Amniotic stem cell (primary cell): ENCODE results near the gene NR5A1.

Experiments
- DNase-seq: peaks from one replicate; lab custom pipeline; 2025; lab: John Stamatoyannopoulos, UW

NR5A1 gene

DNA sequence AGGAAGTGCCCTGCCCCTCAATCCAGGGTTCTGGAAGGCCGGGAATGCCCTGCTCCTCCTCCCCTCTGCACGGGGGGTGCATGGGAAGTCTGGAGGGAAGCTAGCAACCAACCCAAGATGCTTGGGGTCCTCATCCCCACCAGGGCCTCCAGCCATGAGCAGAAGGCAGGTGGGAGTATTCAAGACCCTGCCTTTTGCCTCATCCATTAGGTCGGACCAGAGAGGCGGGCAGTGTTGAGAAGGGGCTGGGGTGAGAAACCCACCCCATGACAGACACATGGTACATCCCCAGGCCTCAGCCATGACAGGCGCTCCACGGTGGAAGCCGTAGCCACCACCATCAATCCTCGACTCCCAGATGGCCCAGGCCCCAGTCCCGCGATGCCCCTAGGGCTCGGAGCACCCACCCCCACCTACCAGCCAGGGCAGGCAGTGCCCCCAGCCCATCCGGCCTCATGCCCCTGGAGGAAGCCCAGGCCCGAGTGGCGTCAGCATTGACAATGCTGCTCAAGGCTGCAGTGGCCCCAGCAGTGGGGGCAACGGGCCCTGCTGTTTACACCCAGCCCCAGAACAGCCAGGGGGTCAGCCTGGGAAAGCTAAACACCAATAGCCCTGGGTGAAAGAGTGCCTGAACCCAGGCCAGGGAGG, 8.6 kb downstream of the NR5A1 start:
- no peak for DNase-seq

DNA sequence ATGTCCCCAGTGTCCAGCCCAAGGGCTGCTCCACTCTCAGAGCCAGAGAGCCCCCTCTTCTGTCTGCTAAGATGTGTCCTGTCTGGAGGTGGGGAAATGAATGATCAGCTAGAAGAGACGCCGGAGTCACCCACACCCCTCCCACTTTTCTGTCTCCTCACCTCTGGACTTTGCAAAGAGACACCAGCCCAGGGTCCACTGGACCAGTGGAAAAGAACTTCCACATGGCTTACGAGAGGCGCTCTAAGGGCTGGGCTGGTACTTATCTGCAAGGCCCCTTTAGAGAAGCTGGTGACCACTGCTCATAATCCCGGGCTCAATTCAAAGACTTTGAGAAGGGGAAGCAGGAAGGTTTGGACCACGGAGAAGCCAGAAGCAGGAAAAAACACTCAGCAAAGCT, 9.2 kb downstream of the NR5A1 start:
- no peak for DNase-seq

DNA sequence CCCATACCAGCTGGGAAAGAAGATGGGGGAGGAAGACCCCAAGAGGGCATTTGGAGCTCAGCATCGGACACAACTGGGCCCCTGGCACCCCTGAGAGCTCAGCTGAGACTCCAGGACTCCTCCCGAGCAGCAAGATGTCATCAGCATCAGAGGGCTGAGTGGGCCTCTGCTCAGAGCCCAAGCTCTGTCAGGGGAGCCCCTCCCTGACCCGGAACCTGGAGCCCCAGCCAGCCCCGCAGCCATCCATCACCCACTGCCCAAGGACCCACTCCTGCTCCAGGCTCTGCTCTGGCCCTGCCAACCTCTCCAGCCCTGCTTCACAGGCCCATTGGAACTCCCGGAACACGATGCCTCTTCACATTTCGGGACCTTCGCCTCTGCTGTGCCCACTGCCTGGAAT, 9.8 kb downstream of the NR5A1 start:
- DNase-seq = no peak

DNA sequence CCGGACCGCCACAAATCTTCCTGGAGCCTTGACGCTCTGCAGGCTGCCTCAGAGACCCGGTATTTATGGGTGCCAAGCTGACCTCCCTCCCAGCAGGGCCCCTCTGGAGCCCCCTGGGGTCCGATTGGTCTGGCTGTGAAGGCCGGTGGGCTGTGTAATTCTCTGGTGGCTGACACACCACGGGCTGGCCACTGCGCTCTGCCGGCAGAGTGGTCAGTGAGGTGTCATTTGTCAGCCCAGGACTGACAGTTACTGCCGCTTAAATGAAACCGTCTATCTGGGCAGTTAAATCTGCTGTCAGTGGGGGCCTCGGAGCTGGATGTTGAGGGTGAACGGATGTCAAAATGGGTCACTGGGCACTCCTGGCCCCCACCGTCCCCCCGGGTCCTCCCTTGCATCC, 10.7 kb downstream of the NR5A1 start:
- no peak for DNase-seq

DNA sequence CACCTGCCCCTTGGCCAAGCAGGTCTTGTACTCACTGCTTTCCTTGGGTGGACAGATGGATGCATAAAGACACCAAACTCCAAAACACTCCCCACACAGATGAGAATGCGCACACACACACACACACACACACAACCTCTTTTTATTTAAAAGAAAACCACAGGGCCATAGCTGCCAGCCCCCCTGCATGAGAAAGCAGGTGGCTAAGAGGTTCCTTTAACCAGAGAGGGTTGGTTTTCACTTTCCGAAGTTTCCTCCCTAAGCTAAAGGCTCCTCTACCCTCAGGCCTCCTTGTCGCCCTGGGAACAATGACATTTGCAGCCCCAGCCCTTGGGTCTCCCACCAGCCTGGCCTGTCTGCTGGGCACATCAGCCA, 11.1 kb downstream of the NR5A1 start:
- no peak for DNase-seq

DNA sequence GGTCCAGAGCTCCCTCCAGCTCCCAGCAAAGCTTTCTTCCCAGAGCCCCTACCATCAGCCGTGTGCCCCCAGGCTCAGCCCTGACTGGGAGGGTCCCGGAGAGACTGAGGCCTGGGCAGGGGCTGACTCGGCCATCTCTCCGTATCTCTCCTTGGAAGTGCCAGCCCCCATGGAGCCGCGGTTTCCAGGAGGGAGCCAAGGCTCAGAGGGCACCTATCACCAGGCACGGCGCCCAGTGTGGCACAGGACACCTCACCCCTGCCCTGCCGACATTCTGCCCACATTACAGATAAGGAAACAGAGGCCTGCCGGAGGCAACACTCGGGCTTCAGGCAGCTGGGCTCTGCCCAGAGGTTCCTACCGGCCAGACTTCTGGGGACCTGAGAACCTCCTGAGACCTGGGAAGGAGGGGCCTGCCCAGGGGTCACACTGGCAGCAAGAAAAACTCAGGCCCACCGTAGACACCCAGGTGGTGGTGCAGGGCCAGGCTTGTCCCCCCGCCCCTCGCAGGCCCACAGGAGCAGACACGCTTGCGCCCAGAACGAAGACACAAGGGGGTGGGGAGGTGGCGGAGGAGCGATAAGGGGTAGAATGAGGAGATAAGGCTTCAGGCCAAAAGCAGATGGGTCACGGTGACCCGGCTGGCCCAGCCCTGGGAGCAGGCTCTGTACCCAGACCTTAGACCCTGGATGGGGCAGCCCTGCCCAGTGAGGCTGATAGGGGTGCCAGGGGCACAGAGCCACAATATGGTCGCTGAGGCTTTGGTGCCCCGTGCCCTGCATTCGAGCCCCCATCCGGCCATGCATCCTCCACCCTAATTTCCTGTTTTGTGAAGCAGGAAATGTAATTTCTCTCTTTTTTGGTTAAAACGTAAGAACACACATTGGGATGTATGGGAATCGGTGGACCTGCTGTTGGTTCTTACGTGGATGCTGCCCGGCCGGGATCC, 11.8 kb downstream of the NR5A1 start:
- DNase-seq = no peak

DNA sequence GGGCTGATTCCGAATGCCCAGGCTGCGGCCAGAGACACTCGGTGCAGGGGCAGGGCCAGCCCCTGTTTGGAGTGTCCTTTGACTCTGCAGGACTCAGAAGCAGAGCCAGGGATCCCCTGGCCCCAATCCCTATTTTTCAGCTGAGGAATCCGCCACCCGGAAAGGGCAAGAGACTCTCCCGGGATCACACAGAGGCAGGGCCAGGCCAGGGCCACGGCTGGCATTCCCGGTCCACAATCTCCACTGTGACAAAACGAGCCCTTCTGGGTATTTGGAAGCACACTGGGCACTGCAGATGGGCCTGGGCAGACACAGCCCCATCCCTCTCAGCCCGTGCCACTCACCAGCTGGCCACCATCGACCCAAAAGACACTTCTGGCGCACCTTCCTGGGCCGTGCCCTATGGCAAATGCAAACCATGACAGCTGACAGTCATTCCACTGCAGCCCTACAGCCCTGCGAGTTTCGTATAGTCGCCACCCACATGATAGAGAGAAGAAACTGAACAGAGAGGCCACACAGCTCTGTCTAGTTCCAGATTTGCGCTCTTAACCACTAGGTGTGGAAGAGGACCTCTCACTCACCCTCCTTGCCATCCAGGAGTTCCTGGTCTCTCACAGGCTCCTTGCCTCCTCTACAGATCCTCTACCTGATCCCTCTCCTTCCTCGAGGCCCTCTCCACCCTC, 13.3 kb downstream of the NR5A1 start:
- DNase-seq = no peak

DNA sequence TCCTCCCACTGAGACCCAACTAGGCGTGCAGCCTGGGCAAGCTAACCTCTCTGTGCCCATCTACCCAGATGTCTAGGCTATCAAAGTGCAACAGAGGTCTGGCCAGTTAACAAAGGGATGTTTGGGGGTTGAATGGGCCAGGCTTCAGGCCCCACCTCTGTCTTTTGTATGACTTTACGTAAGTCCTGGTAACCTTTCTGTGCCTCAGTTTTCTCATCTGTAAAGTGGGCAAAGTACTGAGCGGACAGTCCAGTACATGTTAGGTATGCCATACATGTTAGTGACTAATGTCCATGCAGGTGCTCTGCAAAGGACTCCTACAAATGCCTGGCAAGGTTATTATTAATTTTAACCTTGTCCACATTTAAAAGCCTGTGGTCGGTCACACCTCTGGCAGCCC, 14.0 kb downstream of the NR5A1 start:
- no peak for DNase-seq

DNA sequence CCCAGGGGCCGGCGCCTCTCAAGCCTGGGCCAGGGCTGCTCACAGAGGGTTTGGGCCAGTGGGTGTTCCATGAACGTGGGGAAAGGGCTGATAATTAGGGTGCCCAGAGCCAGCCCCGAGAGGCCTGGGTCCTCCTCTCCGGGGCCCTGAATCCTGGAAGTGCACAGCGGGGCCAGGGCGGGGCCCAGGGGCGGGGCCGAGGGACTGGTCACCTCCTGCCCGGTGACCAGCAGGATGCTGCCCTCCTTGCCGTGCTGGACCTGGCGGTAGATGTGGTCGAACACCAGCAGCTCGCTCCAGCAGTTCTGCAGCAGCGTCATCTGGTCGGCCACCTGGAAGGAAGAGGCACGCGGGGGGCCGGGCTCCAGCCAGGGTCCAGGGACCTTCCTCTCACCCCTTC, 14.4 kb downstream of the NR5A1 start:
- no peak for DNase-seq

DNA sequence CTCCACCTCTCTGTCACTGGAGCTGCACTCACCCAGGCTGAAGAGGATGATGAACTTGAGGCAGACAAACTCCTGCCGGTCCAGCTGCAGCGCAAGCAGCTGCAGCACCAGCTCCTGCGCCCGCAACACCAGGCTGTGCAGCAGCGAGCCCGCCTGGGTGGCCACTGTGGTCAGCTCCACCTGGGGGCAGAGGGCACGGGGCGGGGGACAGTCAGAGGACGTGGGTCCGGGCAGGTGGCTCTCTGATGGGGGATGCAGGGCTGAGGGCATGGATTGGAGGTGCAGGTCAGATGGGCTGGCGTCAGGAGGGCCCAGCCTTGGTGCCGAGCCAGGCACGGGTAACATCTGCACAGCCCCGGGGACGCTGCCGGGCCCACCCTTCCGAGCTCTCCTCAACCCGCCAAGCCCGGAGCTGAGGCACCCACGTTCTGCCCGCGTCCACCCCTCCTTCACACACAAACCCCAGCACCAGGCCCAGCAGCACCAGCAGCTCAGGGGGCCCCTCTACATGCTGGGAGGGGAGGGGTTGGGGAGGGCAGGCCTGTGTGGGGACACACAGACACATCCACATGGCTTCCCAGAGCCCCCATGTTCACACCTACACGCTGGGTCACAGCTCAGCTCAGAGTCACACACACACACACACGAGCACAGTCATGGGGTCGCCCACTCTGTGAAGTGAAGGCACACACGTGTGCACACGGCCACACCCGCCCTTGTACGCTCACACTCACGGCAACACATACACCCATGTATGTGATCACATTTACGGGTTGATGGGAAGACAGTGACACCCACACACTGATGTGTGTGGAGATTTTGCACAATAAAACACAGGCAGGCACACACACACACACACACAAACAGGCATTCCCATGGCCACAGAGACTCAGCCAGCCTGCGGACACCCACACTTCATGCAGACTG, 15.9 kb downstream of the NR5A1 start:
- no peak for DNase-seq

DNA sequence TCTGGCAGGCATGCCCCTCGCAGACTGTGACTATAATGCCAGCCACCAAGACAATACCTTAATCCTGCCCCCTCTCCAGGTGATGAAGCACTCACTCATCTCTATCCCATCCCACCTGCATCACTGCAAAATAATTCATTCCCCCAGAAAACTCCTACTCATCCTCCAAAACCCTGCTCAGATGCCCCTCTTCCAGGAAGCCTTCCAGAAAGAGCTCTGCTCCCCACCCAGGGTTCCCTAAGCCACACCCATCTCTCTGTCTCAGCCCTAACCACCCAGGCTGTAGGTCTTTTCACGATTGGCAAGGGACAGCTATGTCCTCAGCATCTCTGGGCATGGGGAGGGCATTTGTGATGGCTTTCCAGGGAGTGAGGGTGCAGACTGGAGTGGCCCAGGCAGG, 17.2 kb downstream of the NR5A1 start:
- DNase-seq = no peak

DNA sequence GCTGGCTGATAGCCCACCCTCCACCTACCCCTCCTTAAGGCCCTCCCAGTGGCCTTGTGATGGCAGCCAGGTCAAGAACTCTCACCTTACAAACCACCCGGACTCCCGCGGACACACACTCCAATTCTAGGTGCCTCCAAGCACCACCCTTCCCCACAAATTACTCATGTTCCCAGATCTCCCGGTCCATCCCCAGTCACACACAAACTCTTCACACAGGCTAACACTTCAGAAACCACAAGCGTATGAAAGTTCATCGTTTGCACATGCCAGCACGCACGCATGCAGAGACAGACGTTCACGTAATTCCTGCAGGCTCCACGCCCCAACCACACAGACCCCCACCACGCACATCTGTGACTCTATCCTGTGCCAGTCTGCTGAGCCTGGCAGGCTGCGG, 18.0 kb downstream of the NR5A1 start:
- DNase-seq = no peak

DNA sequence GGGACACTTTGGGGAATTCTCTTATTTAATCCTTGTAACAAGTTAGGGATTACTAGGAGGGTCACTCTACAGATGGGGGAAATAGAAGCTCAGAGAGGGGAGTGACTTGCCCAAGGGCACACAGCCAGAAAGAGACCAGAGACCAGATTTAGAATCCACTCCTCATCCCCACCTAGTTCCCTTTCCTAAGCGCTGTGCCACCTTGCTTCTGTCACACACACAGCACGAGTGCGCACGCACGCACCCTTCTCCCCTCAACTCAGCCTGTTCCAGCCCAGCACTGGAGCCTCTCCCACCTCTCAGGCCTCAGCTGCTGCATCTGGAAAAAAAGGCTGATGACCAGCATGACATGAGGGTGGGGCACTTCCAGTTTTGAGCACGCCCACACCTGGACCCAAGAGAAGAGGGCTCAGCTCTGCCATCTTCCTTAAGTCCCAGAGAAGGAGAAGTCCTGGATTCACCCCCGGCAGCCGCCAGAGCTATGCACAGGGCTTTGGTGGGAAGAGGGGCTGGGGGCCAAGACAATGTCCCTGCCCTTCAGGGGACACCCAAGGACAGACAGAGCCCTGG, 18.5 kb downstream of the NR5A1 start:
- no peak for DNase-seq

DNA sequence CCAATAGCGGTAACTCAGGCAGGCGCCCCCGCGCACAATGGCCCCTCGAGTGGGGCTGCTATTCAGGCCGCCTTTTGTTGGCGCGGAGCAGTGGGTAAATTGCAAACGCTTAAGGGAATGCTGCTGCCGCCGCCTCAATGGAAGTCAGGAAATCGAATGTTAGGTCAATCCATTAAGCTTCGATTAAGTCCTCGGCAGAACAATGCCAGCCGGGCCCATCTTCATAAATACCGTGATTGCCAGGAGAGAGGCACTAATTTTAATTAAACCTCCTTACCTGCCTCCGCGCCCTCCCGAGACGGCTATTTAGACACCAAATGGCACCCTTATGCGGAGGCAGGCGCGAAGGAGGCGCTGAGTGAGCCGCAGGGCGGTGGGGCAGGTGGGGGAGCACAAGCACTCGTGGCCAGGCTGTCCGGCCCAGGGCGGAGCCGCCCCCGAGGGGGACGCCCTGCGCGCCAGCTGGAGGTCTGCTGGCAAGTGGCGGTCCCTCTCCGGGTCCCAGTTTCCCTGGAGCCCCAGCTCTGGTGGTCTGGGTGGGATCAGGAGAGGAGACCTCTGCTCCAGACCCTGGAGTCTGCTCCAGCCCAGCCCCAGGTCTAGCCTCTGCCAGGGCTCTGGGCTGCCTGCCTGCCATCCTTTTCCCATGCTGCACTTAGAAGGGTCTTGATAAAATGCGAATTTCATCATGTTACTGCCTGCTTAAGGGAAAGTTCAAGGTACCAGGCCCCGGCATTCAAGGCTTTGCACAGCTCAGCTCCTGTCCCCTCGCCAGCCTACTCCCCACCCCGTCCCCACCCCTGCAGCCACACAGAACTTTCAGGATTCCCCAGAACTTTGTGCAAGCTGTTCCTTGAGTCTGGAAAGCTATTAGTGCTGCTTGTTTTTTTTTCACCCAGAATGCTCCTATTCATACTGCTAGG, 19.7 kb downstream of the NR5A1 start:
- no peak for DNase-seq

DNA sequence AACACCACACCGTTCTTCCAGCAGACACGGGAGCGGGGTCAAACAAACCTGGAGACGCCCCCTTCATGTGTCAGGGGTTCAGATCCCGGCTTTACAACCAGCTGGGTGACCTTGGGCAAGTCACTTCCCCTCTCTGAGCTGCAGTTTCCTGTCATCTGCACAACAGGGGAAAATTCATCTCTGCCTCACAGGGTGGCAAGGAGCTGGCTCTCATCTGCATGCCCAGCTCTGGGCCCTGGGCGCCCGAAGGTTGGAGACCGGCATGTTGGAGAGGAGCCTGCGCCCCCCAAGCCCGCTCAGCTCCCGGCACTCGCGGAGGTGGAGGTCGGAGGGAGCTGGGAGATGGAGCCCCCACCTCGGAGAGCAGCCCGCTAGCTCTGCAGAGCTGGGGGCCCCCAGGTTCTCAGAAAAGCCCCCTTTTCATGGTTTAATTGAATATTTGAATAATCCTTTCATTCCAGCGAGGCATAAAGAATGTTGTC, 20.4 kb downstream of the NR5A1 start:
- DNase-seq = no peak

DNA sequence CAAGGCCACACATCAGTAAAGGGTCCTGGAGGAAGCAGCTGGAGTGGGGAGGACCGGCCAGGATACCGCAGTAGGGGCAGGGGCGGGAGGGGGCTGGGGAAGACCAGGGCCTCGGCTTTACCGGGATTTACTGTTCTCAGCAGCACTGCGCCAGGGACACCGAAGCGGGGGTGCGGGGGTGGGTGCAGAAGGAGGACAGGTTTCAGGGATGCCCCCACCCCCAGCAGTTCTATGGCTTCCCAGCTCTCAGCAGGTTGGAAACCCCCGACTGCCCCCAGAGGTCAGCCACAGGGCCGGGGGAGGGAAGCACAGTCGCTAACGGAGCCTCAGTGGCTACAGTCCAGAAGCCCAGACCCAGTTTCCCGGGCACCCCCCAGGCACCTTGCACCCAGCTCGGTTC, 21.3 kb downstream of the NR5A1 start:
- DNase-seq = no peak

DNA sequence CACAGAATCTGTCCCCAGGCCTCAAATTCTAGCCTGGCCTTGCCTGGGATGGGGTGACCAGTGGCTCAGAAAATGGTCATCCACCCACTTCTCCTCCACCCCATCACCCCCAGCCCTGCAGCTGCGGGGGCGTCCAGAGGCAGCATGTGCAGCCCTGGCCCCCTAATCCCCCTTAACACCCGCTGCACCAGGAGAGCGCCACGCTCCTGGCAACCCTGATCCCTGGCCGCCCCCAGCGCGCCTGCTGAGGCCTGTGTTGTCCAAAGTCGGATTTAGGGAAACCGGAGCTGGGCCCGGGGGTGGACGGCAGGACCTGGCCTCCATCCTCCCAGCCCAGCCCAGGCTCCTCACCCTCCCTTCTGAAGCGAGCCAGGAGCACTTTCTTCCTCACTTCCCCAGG, 22.0 kb downstream of the NR5A1 start:
- no peak for DNase-seq

DNA sequence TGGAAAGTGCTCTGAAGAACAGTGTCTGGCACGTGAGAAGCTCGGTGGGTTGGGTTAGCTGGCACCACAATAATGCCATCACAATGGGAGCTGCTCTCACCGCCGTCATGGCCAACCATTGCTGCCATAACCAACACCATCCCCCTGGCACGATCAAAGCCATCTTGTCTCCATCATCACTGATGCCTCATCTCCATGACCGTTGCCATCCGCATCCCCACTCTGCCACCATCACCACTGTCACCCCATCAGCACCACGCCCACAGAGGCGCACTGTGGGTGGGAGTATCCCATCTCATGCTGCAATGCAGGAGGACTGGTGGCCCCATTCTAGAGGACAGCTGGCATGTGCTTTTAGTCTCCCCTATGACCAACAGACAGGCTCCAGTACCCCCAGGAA, 23.7 kb downstream of the NR5A1 start:
- no peak for DNase-seq

DNA sequence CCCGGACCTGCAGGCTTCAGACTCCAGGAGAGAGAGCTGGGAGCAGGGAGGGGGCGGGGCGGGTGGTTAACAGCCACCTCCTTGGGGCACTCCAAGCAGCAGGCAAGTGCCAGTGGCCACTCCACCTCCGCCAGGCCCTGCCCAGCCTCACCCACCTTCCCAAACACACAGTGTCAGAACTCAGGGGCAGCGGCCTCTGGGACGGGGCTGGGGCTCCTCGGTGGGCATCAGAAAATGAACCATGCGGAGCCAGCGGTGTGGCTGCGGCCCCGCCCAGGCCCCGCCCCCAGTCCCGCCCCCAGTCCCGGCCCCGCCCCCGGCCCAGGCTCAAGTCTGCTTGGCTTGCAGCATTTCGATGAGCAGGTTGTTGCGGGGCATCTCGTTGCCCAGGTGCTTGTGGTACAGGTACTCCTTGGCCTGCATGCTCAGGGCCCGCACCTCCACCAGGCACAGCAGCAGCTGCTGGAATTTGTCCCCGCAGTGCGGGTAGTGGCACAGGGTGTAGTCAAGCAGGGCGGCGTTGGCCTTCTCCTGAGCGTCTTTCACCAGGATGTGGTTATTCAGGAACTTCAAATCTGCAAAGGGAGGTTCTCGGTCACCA, 24.7 kb downstream of the NR5A1 start:
- no peak for DNase-seq

DNA sequence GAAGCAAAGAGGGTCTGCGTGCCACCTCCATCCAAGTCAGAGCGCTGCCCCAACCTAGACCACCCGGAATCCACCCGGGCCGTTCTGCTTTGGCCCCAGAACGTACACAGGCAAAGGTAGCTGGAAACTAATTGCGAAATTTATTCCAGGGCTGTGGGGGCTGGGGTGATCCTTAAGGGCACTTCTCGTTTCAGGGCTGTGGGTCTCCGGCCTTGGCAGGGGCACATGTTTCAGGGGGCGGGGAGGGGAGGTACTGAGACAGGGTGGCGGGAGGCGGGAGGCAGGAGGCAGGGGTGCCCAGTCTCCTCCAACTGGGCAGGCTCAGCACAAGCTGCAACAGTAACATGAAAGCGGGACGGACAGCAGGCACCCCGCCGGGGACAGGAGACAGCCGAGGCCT, 26.1 kb downstream of the NR5A1 start:
- no peak for DNase-seq
